ENCODE data around the gene TOPAZ1.

TOPAZ1 gene

GRCh38 chr3:44238889-44239288, 2.8 kb upstream of the TOPAZ1 start:
- TF ChIP-seq CTCF (IDR thresholded peaks at IDR 0.05; ENCODE audit: low read depth, low read length, missing control alignments) = no peak

GRCh38 chr3:44240061-44240460, 1.6 kb upstream of the TOPAZ1 start:
- no peak for TF ChIP-seq CTCF (IDR thresholded peaks at IDR 0.05; ENCODE audit: low read depth, low read length, missing control alignments)
- H3K4me3 ChIP-seq (replicated peaks; ENCODE audit: low read depth, low read length) = no peak overlapping the region
- DNase-seq (ENCODE audit: extremely low read depth, low read depth) = no peak

More at GRCh38 chr3:44238889-44239288, 2.8 kb upstream of the TOPAZ1 start:
- no peak for DNase-seq (ENCODE audit: extremely low read depth, low read depth)
- H3K4me3 ChIP-seq (replicated peaks; ENCODE audit: low read depth, low read length) = no peak overlapping the region

- no peak for TF ChIP-seq CTCF (IDR thresholded peaks at IDR 0.05; ENCODE audit: low read depth, low read length, missing control alignments)
- DNase-seq (ENCODE audit: extremely low read depth, low read depth) = no peak
- no peak overlapping the region for H3K4me3 ChIP-seq (replicated peaks; ENCODE audit: low read depth, low read length)
Observed at GRCh38 chr3:44242721-44243120, 1.0 kb downstream of the TOPAZ1 start.

- H3K4me3 ChIP-seq (replicated peaks; ENCODE audit: low read depth, low read length) = no peak overlapping the region
- no peak for TF ChIP-seq CTCF (IDR thresholded peaks at IDR 0.05; ENCODE audit: low read depth, low read length, missing control alignments)
- no peak for DNase-seq (ENCODE audit: extremely low read depth, low read depth)
Observed at GRCh38 chr3:44248152-44248551, 6.5 kb downstream of the TOPAZ1 start.

- TF ChIP-seq CTCF (IDR thresholded peaks at IDR 0.05; ENCODE audit: low read depth, low read length, missing control alignments) = no peak
- no peak for DNase-seq (ENCODE audit: extremely low read depth, low read depth)
- H3K4me3 ChIP-seq (replicated peaks; ENCODE audit: low read depth, low read length) = no peak overlapping the region
Observed at GRCh38 chr3:44252332-44252959, 10.8 kb downstream of the TOPAZ1 start.

GRCh38 chr3:44259404-44259803, 17.7 kb downstream of the TOPAZ1 start:
- no peak for TF ChIP-seq CTCF (IDR thresholded peaks at IDR 0.05; ENCODE audit: low read depth, low read length, missing control alignments)
- H3K4me3 ChIP-seq (replicated peaks; ENCODE audit: low read depth, low read length) = no peak overlapping the region
- no peak for DNase-seq (ENCODE audit: extremely low read depth, low read depth)

- no peak for DNase-seq (ENCODE audit: extremely low read depth, low read depth)
- no peak for TF ChIP-seq CTCF (IDR thresholded peaks at IDR 0.05; ENCODE audit: low read depth, low read length, missing control alignments)
- no peak overlapping the region for H3K4me3 ChIP-seq (replicated peaks; ENCODE audit: low read depth, low read length)
Observed at GRCh38 chr3:44264146-44264545, 22.5 kb downstream of the TOPAZ1 start.
